ENCODE data around the gene UBE2D2.
"Not testable (repeated sequence)": the region's sequence is repeated elsewhere in the genome, so short reads cannot be mapped to it uniquely, and the experiment has no call there.

Gene UBE2D2

DNA sequence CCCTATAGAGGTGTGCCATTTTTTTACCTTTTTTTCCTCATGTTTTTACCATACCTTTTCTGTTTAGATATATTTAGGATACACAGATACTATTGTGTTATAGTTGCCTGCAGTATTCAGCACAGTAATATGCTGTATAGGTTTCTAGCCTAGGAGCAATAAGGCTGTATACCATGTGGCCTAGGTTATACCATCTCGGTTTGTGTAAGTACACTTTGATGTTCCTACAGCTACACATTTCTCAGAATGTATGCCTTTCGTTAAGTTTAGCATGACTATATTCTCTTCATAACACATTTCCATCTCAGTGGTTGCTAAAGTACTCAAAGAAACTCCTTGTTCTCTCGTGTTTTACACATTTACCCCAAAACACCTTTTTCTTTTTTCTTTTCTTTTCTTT lies 23.0 kb downstream of the UBE2D2 start:
- FAIRE-seq = no peak

DNA sequence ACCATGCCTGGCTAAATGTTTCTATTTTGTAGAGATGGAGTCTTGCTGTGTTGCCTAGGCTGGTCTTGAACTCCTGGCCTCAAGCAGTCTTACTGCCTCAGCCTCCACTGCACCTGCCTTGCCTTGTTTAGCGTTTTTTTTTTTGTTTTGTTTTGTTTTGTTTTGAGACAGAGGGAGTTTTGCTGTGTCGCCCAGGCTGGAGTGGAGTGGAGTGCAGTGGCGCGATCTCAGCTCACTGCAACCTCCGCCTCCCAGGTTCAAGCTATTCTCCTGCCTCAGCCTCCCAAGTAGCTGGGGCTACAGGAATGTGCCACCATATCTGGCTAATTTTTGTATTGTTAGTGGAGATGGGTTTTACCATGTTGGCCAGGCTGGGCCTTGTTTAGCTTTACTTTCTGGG lies 27.0 kb downstream of the UBE2D2 start:
- FAIRE-seq = not testable (repeated sequence)

GRCh38 chr5:139588962-139589361 lies 27.8 kb downstream of the UBE2D2 start:
- FAIRE-seq = no peak

DNA sequence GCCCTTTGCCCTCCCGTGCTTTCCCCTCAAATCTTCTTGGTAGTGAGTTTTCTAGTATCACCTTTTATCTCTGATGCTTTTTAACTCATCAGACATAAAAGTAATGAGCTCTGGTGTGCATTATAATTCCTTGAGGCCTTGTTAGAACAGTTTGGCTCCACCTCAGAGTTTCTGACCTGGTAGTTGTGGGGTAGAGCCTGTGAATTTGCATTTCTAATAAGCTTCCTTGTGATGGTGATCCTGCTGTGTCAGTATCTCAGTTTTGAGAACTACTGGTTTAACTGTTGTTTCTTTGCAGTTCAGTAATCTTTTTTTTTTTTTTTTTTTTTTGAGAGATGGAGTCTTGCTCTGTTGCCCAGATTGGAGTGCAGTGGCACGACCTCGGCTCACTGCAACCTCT lies 31.1 kb downstream of the UBE2D2 start:
- FAIRE-seq = no peak

- not testable (repeated sequence) for FAIRE-seq
Measured at GRCh38 chr5:139593076-139593475, 31.9 kb downstream of the UBE2D2 start.

GRCh38 chr5:139593716-139594319 lies 32.7 kb downstream of the UBE2D2 start:
- no peak for FAIRE-seq

- FAIRE-seq = no peak
Measured at GRCh38 chr5:139597134-139597533, 36.0 kb downstream of the UBE2D2 start.

- FAIRE-seq = not testable (repeated sequence)
Measured at GRCh38 chr5:139598601-139598965, 37.4 kb downstream of the UBE2D2 start.

DNA sequence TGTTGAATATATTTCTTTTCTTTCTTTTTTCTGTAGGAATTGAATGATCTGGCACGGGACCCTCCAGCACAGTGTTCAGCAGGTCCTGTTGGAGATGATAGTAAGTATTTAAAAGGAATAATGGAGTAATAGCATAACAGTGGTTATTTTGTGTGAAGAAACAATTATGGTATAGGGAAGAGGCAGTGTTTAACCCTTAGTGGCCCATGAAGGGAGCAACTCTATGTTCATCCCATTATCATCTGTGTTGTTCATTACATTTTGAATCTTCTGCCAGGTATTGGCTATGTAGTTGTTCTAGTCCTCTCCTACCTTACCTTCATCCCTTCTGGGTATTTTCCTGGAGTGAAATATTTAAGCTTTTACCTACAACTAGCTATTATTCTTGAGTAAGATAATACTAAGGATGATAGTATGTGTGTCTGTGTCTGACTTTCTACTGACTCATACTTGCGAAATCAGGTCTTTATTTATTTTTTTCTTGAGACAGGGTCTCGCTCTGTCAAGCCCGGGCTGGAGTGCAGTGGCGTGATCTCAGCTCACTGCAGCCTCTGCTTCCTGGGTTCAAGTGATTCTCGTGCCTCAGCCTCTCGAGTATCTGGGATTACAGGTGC lies 39.3 kb downstream of the UBE2D2 start:
- FAIRE-seq = no peak

- FAIRE-seq = no peak
Measured at GRCh38 chr5:139601429-139601828, 40.3 kb downstream of the UBE2D2 start.

DNA sequence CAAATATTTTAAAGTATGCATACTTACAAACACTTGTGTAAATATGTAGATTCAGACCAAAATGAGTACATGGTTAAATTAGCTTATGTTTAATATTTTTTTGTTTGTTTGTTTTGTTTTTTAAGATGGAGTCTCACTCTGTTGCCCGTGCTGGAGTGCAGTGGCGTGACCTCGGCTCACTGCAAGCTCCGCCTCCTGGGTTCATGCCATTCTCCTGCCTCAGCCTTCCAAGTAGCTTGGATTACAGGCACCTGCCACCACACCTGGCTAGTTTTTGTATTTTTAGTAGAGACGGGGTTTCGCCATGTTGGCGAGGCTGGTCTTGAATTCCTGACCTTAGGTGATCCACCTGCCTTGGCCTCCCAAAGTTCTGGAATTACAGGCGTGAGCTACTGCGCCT lies 40.8 kb downstream of the UBE2D2 start:
- not testable (repeated sequence) for FAIRE-seq

GRCh38 chr5:139605887-139606286 lies 44.7 kb downstream of the UBE2D2 start:
- no peak for FAIRE-seq

- FAIRE-seq = no peak
Measured at GRCh38 chr5:139611703-139612584, 50.8 kb downstream of the UBE2D2 start.

DNA sequence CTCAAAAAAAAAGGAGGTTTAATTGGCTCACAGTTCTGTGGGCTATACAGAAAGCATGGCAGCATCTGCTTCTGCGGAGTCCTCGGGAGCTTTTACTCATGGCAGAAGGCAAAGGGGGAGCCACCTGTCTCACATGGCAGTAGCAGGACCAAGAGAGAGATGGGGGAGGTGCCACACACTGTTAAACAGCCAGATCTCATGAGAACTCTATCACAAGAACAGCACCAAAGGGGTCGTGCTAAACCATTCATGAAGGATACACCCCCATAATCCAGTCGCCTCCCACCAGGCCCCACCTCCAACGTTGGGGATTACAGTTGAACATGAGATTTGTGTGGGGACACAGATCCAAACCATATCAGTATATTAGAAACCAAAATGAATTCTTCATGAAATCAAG lies 58.7 kb downstream of the UBE2D2 start:
- FAIRE-seq = no peak

- FAIRE-seq = not testable (repeated sequence)
Measured at GRCh38 chr5:139625398-139625797, 64.3 kb downstream of the UBE2D2 start.

DNA sequence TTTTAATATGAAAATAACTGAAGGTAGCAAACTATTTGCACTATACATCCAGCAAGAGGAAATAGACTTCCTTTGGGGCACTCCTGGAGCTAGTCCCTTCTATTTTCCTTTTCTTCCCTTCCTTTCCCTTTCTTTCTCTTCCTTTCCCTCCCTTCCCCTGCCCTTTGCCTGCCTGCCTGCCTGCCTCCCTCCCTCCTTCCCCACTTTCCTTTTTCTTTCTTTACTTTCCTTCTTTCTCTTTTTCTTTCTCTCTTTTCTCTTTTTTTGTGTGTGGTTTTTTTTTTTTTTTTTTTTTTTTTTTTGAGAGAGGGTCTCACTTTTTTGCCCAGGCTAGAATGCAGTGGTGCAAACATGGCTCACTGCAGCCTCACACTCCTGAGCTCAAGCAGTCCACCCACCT lies 69.7 kb downstream of the UBE2D2 start:
- no peak for FAIRE-seq

GRCh38 chr5:139631520-139632165 lies 70.5 kb downstream of the UBE2D2 start:
- no peak for FAIRE-seq

GRCh38 chr5:139633295-139634027 lies 72.3 kb downstream of the UBE2D2 start:
- no peak for FAIRE-seq

DNA sequence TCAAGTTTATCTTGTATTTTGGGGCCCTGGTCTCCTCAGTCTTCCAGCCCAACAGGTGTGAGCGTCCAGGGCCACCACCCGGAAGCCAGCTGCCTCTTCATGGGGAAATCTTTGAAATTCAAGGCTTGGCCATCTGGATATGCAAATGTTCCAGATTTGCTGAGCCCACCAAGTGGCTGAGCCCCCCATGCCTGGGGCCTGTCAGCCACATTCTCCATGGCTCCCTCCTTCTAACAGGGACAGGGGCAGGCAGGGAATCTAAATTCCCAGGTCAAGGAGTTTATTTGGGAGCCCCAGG lies 72.8 kb downstream of the UBE2D2 start:
- FAIRE-seq = no peak

DNA sequence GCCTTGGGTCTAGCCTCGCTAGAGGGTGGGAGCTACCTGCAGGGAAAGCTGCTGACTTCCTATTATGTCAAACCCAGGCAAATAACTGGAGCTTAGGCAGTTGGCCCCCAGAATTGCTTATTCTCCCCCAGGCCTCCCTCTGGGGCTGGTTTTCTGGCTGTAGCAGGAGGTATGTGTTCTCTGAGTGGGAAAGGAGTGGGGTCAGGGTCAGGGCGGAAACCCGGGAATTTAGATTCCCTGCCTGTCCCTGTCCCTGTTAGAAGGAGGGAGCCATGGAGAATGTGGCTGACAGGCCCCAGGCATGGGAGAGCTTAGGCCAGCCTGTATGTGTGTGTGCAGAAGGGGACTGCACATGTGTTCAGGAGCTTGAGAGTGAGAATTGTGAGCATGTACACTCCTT lies 73.4 kb downstream of the UBE2D2 start:
- FAIRE-seq = no peak

- no peak for FAIRE-seq
Measured at GRCh38 chr5:139635191-139635590, 74.1 kb downstream of the UBE2D2 start.

DNA sequence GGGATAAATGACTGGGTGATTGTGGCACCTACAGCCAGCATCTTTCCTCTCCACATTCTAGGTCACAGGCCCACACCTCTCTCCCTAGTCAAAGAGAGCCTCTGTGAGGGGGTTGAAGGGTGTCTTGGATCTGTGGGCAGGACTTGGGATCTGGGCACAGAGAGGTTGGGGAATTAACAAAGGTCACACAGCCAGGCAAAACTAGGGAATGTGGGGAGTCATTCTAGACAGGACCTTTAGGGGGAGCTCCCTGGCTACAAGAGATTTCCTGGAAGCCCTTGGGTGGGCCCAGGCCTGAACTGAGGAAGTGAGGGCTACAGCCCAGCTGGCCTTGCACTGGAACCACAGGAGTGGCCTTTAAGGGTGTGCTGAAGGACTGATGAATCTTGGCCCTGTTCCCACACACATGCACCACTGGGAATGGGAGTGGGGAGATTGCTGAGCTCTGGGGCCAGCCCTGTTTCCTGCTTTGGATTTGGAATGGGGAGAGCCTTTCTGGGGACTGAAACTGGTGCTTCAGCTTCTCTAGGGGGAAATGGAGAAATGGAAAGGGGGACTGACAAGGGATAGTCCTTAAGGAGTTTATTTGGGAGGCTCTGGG lies 74.6 kb downstream of the UBE2D2 start:
- no peak for FAIRE-seq

All from A204.1 (cell line).